ENCODE data around the gene SERTAD2.

Gene SERTAD2

GRCh38 chr2:64607381-64608304, 46.1 kb downstream of the SERTAD2 start:
- no peak for DNase-seq (ENCODE audit: low spot score)

GRCh38 chr2:64606479-64607363, 47.0 kb downstream of the SERTAD2 start:
- peak; percentile 84 for DNase-seq (ENCODE audit: low spot score)

GRCh38 chr2:64605991-64606478, 47.7 kb downstream of the SERTAD2 start:
- DNase-seq (ENCODE audit: low spot score): no peak

GRCh38 chr2:64605026-64605471, 48.7 kb downstream of the SERTAD2 start:
- DNase-seq (ENCODE audit: low spot score): no peak

- no peak for DNase-seq (ENCODE audit: low spot score)
These were observed 49.6 kb downstream of the SERTAD2 start for GRCh38 chr2:64604155-64604554.

GRCh38 chr2:64602436-64602835, 51.3 kb downstream of the SERTAD2 start:
- no peak for DNase-seq (ENCODE audit: low spot score)

GRCh38 chr2:64601785-64602391, 51.8 kb downstream of the SERTAD2 start:
- no peak for DNase-seq (ENCODE audit: low spot score)

- DNase-seq (ENCODE audit: low spot score): no peak
These were observed 52.5 kb downstream of the SERTAD2 start for GRCh38 chr2:64601034-64601754.

- no peak for DNase-seq (ENCODE audit: low spot score)
These were observed 54.2 kb downstream of the SERTAD2 start for GRCh38 chr2:64599469-64599868.

- DNase-seq (ENCODE audit: low spot score): no peak
These were observed 55.5 kb downstream of the SERTAD2 start for GRCh38 chr2:64598226-64598625.

GRCh38 chr2:64595397-64596176, 58.1 kb downstream of the SERTAD2 start:
- DNase-seq (ENCODE audit: low spot score): peak; percentile 29

- no peak for DNase-seq (ENCODE audit: low spot score)
These were observed 59.3 kb downstream of the SERTAD2 start for GRCh38 chr2:64594226-64594989.

GRCh38 chr2:64593035-64593655, 60.6 kb downstream of the SERTAD2 start:
- DNase-seq (ENCODE audit: low spot score): no peak

- no peak for DNase-seq (ENCODE audit: low spot score)
These were observed 62.5 kb downstream of the SERTAD2 start for GRCh38 chr2:64591188-64591587.

GRCh38 chr2:64587561-64587960, 66.2 kb downstream of the SERTAD2 start:
- no peak for DNase-seq (ENCODE audit: low spot score)

- peak; percentile 70 for DNase-seq (ENCODE audit: low spot score)
These were observed 66.7 kb downstream of the SERTAD2 start for GRCh38 chr2:64586883-64587481.

GRCh38 chr2:64586054-64586453, 67.7 kb downstream of the SERTAD2 start:
- DNase-seq (ENCODE audit: low spot score): no peak

GRCh38 chr2:64582774-64583340, 70.9 kb downstream of the SERTAD2 start:
- DNase-seq (ENCODE audit: low spot score): no peak

Measured in hematopoietic multipotent progenitor cell treated with erythropoietin and hydrocortisone succinate and interleukin-3 and kit ligand, for 17 days (in vitro differentiated cells).